CD4-positive, alpha-beta T cell treated with Interleukin-17A for 4 hours (primary cell): ENCODE data around the gene CRIP2.

Experiments used
- DNase-seq: peaks from one replicate; pipeline ENCODE4 v3.0.0-alpha.2; 2020; ENCODE audit warnings: mixed read lengths

CRIP2 gene

GRCh38 chr14:105465209-105466031 is 9.2 kb upstream of the CRIP2 start:
- DNase-seq = no peak

- no peak for DNase-seq
Observed at GRCh38 chr14:105466531-105467248, 7.9 kb upstream of the CRIP2 start.

- DNase-seq = no peak
Observed at GRCh38 chr14:105467249-105467941, 7.2 kb upstream of the CRIP2 start.

GRCh38 chr14:105467942-105468471 is 6.6 kb upstream of the CRIP2 start:
- DNase-seq = no peak

- DNase-seq = no peak
Observed at GRCh38 chr14:105468621-105469241, 5.9 kb upstream of the CRIP2 start.

- DNase-seq = no peak
Observed at GRCh38 chr14:105469456-105470349, 4.9 kb upstream of the CRIP2 start.

GRCh38 chr14:105470350-105471296 is 4.0 kb upstream of the CRIP2 start:
- DNase-seq = no peak

GRCh38 chr14:105471297-105471821 is 3.3 kb upstream of the CRIP2 start:
- DNase-seq = no peak

- no peak for DNase-seq
Observed at GRCh38 chr14:105471823-105472485, 2.7 kb upstream of the CRIP2 start.

GRCh38 chr14:105472486-105472991 is 2.1 kb upstream of the CRIP2 start:
- no peak for DNase-seq

- no peak for DNase-seq
Observed at GRCh38 chr14:105473033-105473676, 1.5 kb upstream of the CRIP2 start.

- DNase-seq = peak; percentile 90
Observed at GRCh38 chr14:105473677-105474482, 741 bp upstream of the CRIP2 start.

- peak; percentile 45 for DNase-seq
Observed at GRCh38 chr14:105475269-105476096, 862 bp downstream of the CRIP2 start.

- no peak for DNase-seq
Observed at GRCh38 chr14:105476097-105476830, 1.6 kb downstream of the CRIP2 start.

- no peak for DNase-seq
Observed at GRCh38 chr14:105476831-105477659, 2.4 kb downstream of the CRIP2 start.
